Activated T-cell treated with anti-CD3 and anti-CD28 coated beads, Interleukin-2, amount 50 U/mL, for 72 hours (primary cell): ENCODE data around the gene NKIRAS1. TPM values are rescaled to one million over a fixed set of nuclear protein-coding genes. Genes with fewer than 3 reads are reported as not detected.

Experiments
- ATAC-seq, 2 donors: fragments of 150-1000 bp; cut with Tn5 transposase; replicated peaks in 1 of 2; 2 replicates each; pipeline ENCODE4 v1.10.0; 2021; ENCODE audit warnings: moderate library complexity in 2 of 2, mild to moderate bottlenecking in 1 of 2
- DNase-seq, 2 donors: peaks; one replicate each; pipeline ENCODE4 v3.0.0; 2021 to 2022; ENCODE audit warnings: mixed read lengths in 1 of 2
- H3K27ac Mint-ChIP-seq: one replicate; pipeline ENCODE4 v1.8.0; 2022; ENCODE audit warnings: mild to moderate bottlenecking, moderate library complexity, mixed read lengths
- H3K27me3 Mint-ChIP-seq: one replicate; pipeline ENCODE4 v1.8.0; 2022; ENCODE audit warnings: low read depth, mixed read lengths
- H3K36me3 Mint-ChIP-seq, 2 donors: one replicate each; pipeline ENCODE4 v1.8.0; 2022; ENCODE audit warnings: mixed read lengths in 2 of 2, mild to moderate bottlenecking in 1 of 2; ENCODE audit not compliant: insufficient read depth in 2 of 2
- H3K4me1 Mint-ChIP-seq: one replicate; pipeline ENCODE4 v1.8.0; 2022; ENCODE audit warnings: low read depth, mixed read lengths
- H3K4me3 Mint-ChIP-seq, 2 donors: one replicate each; pipeline ENCODE4 v1.8.0; 2022; ENCODE audit warnings: mild to moderate bottlenecking in 2 of 2, mixed read lengths in 2 of 2, moderate library complexity in 2 of 2
- H3K9me3 Mint-ChIP-seq, 2 donors: one replicate each; pipeline ENCODE4 v1.8.0; 2022; ENCODE audit warnings: mixed read lengths in 2 of 2
- total RNA-seq, 2 donors: library from RNA; stranded (reverse); gene quantifications; one replicate each; pipeline ENCODE4 v1.2.3, GENCODE V29; 2022

Gene NKIRAS1
- total RNA-seq, 2 donors from 2014 or later: 2.5 to 3.6 TPM

DNA sequence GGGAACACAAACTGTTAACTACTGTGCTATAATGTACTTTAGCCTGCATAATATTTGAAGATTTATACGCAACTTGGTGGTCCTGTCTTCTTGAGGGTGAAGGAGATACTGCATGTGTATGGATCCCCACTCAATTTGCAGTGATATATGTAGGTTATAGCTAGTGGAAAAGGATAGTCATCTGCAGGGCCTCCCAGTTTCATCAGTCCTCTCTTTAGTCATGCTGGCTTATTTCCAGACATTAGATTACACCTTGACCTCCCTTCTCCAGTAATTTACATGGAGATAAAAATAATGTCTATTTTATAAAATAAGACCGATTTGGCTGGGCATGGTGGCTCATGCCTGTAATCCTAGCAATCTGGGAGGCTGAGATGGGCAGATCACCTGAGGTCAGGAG, 32.0 kb upstream of the NKIRAS1 start:
- Mint-ChIP-seq H3K27me3 (peaks cover 9% of the 10 kb centered on the region), H3K9me3 (no peaks in the 10 kb centered on the region), H3K27ac (no peak overlapping the region), H3K4me3 (no peak overlapping the region), H3K36me3 (peaks cover 1 to 2% of the 10 kb centered on the region in 2 donors), H3K4me1 (peaks cover 75% of the 10 kb centered on the region)
- ATAC-seq (no peak), DNase-seq (no peak)

GRCh38 chr3:23945913-23946687, 29.3 kb upstream of the NKIRAS1 start:
- DNase-seq: peak; percentile 92 to 95
- Mint-ChIP-seq H3K4me1 (peaks cover 55% of the 10 kb centered on the region), H3K27me3 (peaks cover 17% of the 10 kb centered on the region), H3K27ac (peak overlapping the region; percentile 95), H3K9me3 (no peaks in the 10 kb centered on the region), H3K36me3 (peaks cover 1 to 2% of the 10 kb centered on the region in 2 donors), H3K4me3 (peak overlapping the region; percentile 74 to 83)
- ATAC-seq: peak; percentile 81 to 82

DNA sequence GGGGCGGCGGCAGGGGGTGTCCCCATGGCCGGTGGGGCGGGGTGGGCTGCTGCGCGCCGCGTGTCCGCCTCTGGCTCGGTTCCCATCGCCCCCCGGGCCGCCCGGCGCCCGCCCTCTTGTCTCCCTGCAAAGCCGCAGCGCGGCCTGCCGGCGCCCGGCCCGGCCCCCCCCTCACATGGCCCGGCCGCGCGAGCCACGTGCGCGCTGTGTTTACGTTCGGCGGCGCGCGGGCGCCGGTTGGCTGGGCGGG, 28.8 kb upstream of the NKIRAS1 start:
- peak overlapping the region; percentile 38 to 50 for H3K4me3 Mint-ChIP-seq
- no peak overlapping the region for H3K27ac Mint-ChIP-seq
- peaks cover 17% of the 10 kb centered on the region for H3K27me3 Mint-ChIP-seq
- no peaks in the 10 kb centered on the region for H3K9me3 Mint-ChIP-seq
- peaks cover 1 to 2% of the 10 kb centered on the region in 2 donors for H3K36me3 Mint-ChIP-seq
- DNase-seq (no peak), ATAC-seq (no peak)
- peaks cover 50% of the 10 kb centered on the region for H3K4me1 Mint-ChIP-seq

GRCh38 chr3:23944861-23945662, 28.3 kb upstream of the NKIRAS1 start, which contains the start of gene NR1D2:
Gene NR1D2, plus strand, starts transcription at chr3:23945286. Its CDS starts 293 bp downstream, at chr3:23945579.
- Mint-ChIP-seq H3K4me3 (peak within 1 kb of the TSS; percentile 88 to 89), H3K27ac (peak within 1 kb of the TSS; percentile 95), H3K9me3 (no peaks in the 10 kb centered on the region), H3K36me3 (peaks cover 1 to 2% of the 10 kb centered on the region in 2 donors), H3K27me3 (peaks cover 17% of the 10 kb centered on the region), H3K4me1 (peaks cover 44% of the 10 kb centered on the region)
- DNase-seq (peak; percentile 83 to 88), ATAC-seq (peak; percentile 68 to 69)

GRCh38 chr3:23944007-23944783, 27.4 kb upstream of the NKIRAS1 start:
- DNase-seq (no peak), ATAC-seq (no peak)
- Mint-ChIP-seq H3K4me1 (peaks cover 36% of the 10 kb centered on the region), H3K9me3 (no peaks in the 10 kb centered on the region), H3K27ac (peak overlapping the region; percentile 81), H3K4me3 (peak overlapping the region; percentile 88 to 89), H3K36me3 (peaks cover 1 to 2% of the 10 kb centered on the region in 2 donors), H3K27me3 (peaks cover 17% of the 10 kb centered on the region)

GRCh38 chr3:23942546-23942945, 25.8 kb upstream of the NKIRAS1 start:
- DNase-seq: no peak
- no peak for ATAC-seq
- H3K27me3 Mint-ChIP-seq: peaks cover 17% of the 10 kb centered on the region
- H3K27ac Mint-ChIP-seq: no peak overlapping the region
- H3K4me3 Mint-ChIP-seq: no peak overlapping the region
- H3K4me1 Mint-ChIP-seq: peaks cover 20% of the 10 kb centered on the region
- H3K36me3 Mint-ChIP-seq: peaks cover 1 to 2% of the 10 kb centered on the region in 2 donors
- H3K9me3 Mint-ChIP-seq: peaks cover 0 to 2% of the 10 kb centered on the region in 2 donors

GRCh38 chr3:23941440-23941839, 24.6 kb upstream of the NKIRAS1 start:
- H3K9me3 Mint-ChIP-seq: peaks cover 0 to 2% of the 10 kb centered on the region in 2 donors
- peaks cover 1 to 2% of the 10 kb centered on the region in 2 donors for H3K36me3 Mint-ChIP-seq
- no peak overlapping the region for H3K27ac Mint-ChIP-seq
- no peak for DNase-seq
- H3K4me1 Mint-ChIP-seq: peaks cover 13% of the 10 kb centered on the region
- H3K4me3 Mint-ChIP-seq: no peak overlapping the region
- H3K27me3 Mint-ChIP-seq: peaks cover 17% of the 10 kb centered on the region
- ATAC-seq: no peak

DNA sequence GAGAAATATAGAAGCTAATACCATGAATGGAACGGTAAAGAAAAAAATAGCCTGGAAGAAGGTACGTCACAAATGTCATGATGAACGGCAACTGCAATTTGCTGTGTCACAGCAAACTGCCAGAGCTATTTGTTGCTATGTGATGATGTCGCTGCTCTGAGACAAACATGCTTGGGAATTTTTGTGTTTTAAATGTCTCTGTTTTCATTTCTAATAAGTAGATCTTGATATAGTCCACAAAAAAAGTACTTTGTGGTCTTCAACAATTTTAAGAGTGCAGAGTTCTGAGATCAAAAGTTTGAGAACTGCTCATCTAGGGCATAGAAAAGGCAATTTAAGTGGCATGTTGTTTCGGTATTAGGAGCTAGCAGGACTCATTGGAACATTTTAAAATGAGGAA, 24.0 kb upstream of the NKIRAS1 start:
- Mint-ChIP-seq H3K27me3 (peaks cover 17% of the 10 kb centered on the region), H3K4me1 (peaks cover 13% of the 10 kb centered on the region), H3K9me3 (peaks cover 0 to 2% of the 10 kb centered on the region in 2 donors), H3K36me3 (peaks cover 1 to 2% of the 10 kb centered on the region in 2 donors), H3K4me3 (no peak overlapping the region), H3K27ac (no peak overlapping the region)
- ATAC-seq (no peak), DNase-seq (no peak)

DNA sequence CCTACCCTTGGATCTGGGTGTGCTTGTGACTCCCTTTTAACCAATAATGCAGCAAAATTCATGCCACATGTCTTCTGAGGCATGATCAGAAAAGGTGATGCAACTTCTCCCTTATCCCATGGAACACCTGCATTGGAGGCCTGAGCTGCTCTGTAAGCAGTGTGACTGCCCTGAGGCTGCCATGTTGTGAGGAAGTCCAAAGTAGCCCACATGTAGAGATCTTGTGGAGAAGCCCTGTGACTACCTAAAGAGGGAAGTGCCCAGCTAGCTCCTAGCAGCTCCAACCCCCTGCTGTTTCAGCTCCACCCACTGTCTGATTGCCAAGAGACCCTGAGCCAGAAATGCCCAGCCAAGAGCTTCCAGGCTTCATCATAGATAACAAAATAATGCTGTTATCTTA, 21.9 kb upstream of the NKIRAS1 start:
- Mint-ChIP-seq H3K36me3 (no peaks in the 10 kb centered on the region), H3K27me3 (peaks cover 7% of the 10 kb centered on the region), H3K27ac (no peak overlapping the region), H3K4me1 (peaks cover 3% of the 10 kb centered on the region), H3K9me3 (peaks cover 0 to 2% of the 10 kb centered on the region in 2 donors), H3K4me3 (no peak overlapping the region)
- ATAC-seq (no peak), DNase-seq (no peak)

DNA sequence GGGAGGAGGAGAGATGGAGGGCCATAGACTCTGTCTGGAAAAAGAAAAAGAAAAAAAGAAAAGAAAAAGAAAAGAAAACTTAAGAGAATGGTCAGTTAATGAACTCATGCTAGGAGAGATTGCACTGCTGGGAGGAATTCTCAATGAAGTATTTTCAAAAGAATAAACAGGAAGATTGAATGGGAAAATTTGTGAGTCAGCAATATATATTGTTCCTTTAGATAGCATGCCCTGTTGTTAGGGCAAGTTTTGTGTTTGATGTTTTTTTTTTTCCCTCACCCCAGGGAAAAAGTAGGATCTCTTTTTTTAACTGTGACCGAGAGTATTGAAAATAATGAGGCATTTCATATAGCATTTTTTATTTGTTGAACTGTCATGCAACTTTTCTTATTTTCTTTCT, 20.5 kb upstream of the NKIRAS1 start:
- H3K36me3 Mint-ChIP-seq: no peaks in the 10 kb centered on the region
- ATAC-seq (no peak), DNase-seq (no peak)
- H3K27ac Mint-ChIP-seq: no peak overlapping the region
- H3K27me3 Mint-ChIP-seq: no peaks in the 10 kb centered on the region
- H3K4me1 Mint-ChIP-seq: no peaks in the 10 kb centered on the region
- H3K9me3 Mint-ChIP-seq: peaks cover 0 to 2% of the 10 kb centered on the region in 2 donors
- no peak overlapping the region for H3K4me3 Mint-ChIP-seq

GRCh38 chr3:23934253-23934652, 17.5 kb upstream of the NKIRAS1 start:
- DNase-seq (no peak), ATAC-seq (no peak)
- no peaks in the 10 kb centered on the region for H3K4me1 Mint-ChIP-seq
- H3K4me3 Mint-ChIP-seq: no peak overlapping the region
- peaks cover 0 to 2% of the 10 kb centered on the region in 2 donors for H3K9me3 Mint-ChIP-seq
- H3K36me3 Mint-ChIP-seq: no peaks in the 10 kb centered on the region
- H3K27me3 Mint-ChIP-seq: no peaks in the 10 kb centered on the region
- H3K27ac Mint-ChIP-seq: no peak overlapping the region

- no peaks in the 10 kb centered on the region for H3K27me3 Mint-ChIP-seq
- no peak overlapping the region for H3K27ac Mint-ChIP-seq
- no peaks in the 10 kb centered on the region for H3K9me3 Mint-ChIP-seq
- no peak overlapping the region for H3K4me3 Mint-ChIP-seq
- peaks cover 6% of the 10 kb centered on the region for H3K4me1 Mint-ChIP-seq
- ATAC-seq (no peak), DNase-seq (no peak)
- H3K36me3 Mint-ChIP-seq: no peaks in the 10 kb centered on the region
These were observed 15.8 kb upstream of the NKIRAS1 start for GRCh38 chr3:23932571-23932970.

- Mint-ChIP-seq H3K27me3 (no peaks in the 10 kb centered on the region), H3K36me3 (no peaks in the 10 kb centered on the region), H3K4me3 (no peak overlapping the region), H3K4me1 (peaks cover 6% of the 10 kb centered on the region), H3K9me3 (no peaks in the 10 kb centered on the region), H3K27ac (no peak overlapping the region)
- DNase-seq (no peak), ATAC-seq (no peak)
These were observed 14.8 kb upstream of the NKIRAS1 start for GRCh38 chr3:23931597-23931996.
